Neural cell (in vitro differentiated cells): ENCODE results near the gene CTPS2. TPM values are rescaled to one million over a fixed set of nuclear protein-coding genes. Genes with fewer than 3 reads are reported as not detected.

Experiments used
- H2AFZ ChIP-seq: fragments of 200-600, 300-800 bp; sonication (generic), shearing (Covaris generic); 2 replicates; pipeline ENCODE4 v1.6.0; 2014; ENCODE audit warnings: low read depth, mild to moderate bottlenecking, antibody characterized with exemption, low read length, moderate library complexity
- H3F3A ChIP-seq: fragments of 200-600 bp; shearing (Covaris generic); 2 replicates; pipeline ENCODE4 v1.6.1; 2016; ENCODE audit warnings: mild to moderate bottlenecking, moderate library complexity, mixed read lengths, antibody characterized with exemption, low read length; ENCODE audit not compliant: insufficient read depth, poor library complexity, severe bottlenecking
- H3K27ac ChIP-seq: fragments of 200-600, 300-800 bp; sonication (generic), shearing (Covaris generic); 2 replicates; pipeline ENCODE4 v1.5.1; 2014; ENCODE audit warnings: mild to moderate bottlenecking, low read length, moderate library complexity
- H3K27me3 ChIP-seq: fragments of 300-800, 200-600 bp; sonication (generic), shearing (Covaris generic); 2 replicates; pipeline ENCODE4 v1.6.0; 2014; ENCODE audit warnings: mild to moderate bottlenecking, low read depth, low read length, moderate library complexity; ENCODE audit not compliant: insufficient read depth
- H3K36me3 ChIP-seq: fragments of 300-800, 200-600 bp; sonication (generic), shearing (Covaris generic); 2 replicates; pipeline ENCODE4 v1.5.1; 2014; ENCODE audit warnings: mild to moderate bottlenecking, antibody characterized with exemption, low read length, moderate library complexity; ENCODE audit not compliant: insufficient read depth
- H3K4me2 ChIP-seq: fragments of 300-800, 200-600 bp; sonication (generic), shearing (Covaris generic); 2 replicates; pipeline ENCODE4 v1.6.0; 2014; ENCODE audit warnings: mild to moderate bottlenecking, low read length
- H3K4me3 ChIP-seq: fragments of 300-800, 200-600 bp; sonication (generic), shearing (Covaris generic); 2 replicates; pipeline ENCODE4 v1.5.1; 2014; ENCODE audit warnings: mild to moderate bottlenecking, low read length, moderate library complexity
- H3K79me2 ChIP-seq: fragments of 200-600 bp; shearing (Covaris generic); replicated peaks from 2 replicates; pipeline ENCODE4 v1.6.0; 2014; ENCODE audit warnings: mild to moderate bottlenecking, low read length, moderate library complexity; ENCODE audit not compliant: insufficient read depth
- H3K9ac ChIP-seq: fragments of 300-800, 200-600 bp; sonication (generic), shearing (Covaris generic); 2 replicates; pipeline ENCODE4 v1.6.1; 2016; ENCODE audit warnings: mild to moderate bottlenecking, low read length, mixed read lengths
- H3K9me2 ChIP-seq: fragments of 200-600 bp; shearing (Covaris generic); 2 replicates; pipeline ENCODE4 v1.6.1; 2016; ENCODE audit warnings: mild to moderate bottlenecking, low read length, mixed read lengths; ENCODE audit not compliant: insufficient read depth
- H3K9me3 ChIP-seq: fragments of 200-600, 300-800 bp; sonication (generic), shearing (Covaris generic); 2 replicates; pipeline ENCODE4 v1.6.1; 2016; ENCODE audit warnings: mild to moderate bottlenecking, mixed run types, low read length, moderate library complexity, mixed read lengths
- H4K20me1 ChIP-seq: fragments of 200-600 bp; shearing (Covaris generic); 2 replicates; pipeline ENCODE4 v1.6.1; 2016; ENCODE audit warnings: mild to moderate bottlenecking, mixed run types; ENCODE audit not compliant: insufficient read depth
- EP300 ChIP-seq: fragments of 450-650 bp; conservative IDR thresholded peaks from 2 replicates; pipeline ENCODE4 v1.6.1; 2014; ENCODE audit warnings: antibody characterized with exemption, mild to moderate bottlenecking, moderate library complexity; ENCODE audit not compliant: poor library complexity, severe bottlenecking
- EZH2 ChIP-seq: fragments of 200-600, 300-800 bp; shearing (Covaris generic), sonication (generic); IDR thresholded peaks from 2 replicates; pipeline ENCODE4 v1.6.1; 2014; ENCODE audit warnings: antibody characterized with exemption, low read length, borderline replicate concordance, mild to moderate bottlenecking; ENCODE audit not compliant: insufficient read depth, poor library complexity, severe bottlenecking
- MXI1 ChIP-seq: fragments of 450-650 bp; conservative IDR thresholded peaks from 2 replicates; pipeline ENCODE4 v1.6.1; 2014; ENCODE audit warnings: antibody characterized with exemption, mild to moderate bottlenecking; ENCODE audit not compliant: poor library complexity, severe bottlenecking
- POLR2AphosphoS5 ChIP-seq: IDR thresholded peaks from 2 replicates; pipeline ENCODE4 v1.6.1; 2012
- RAD21 ChIP-seq: fragments of 450-650 bp; conservative IDR thresholded peaks from 2 replicates; pipeline ENCODE4 v1.6.1; 2014; ENCODE audit warnings: antibody characterized with exemption, mild to moderate bottlenecking, moderate library complexity
- SMC3 ChIP-seq: fragments of 450-650 bp; conservative IDR thresholded peaks from 2 replicates; pipeline ENCODE4 v1.6.1; 2014; ENCODE audit warnings: antibody characterized with exemption, mild to moderate bottlenecking, moderate library complexity; ENCODE audit not compliant: poor library complexity
- TAF1 ChIP-seq: IDR thresholded peaks from 2 replicates; pipeline ENCODE4 v1.6.1; 2012; ENCODE audit warnings: low read depth
- polyA plus RNA-seq: library from polyadenylated mRNA; depleted of rRNA; stranded (reverse); fragments of >200 nt; gene quantifications from 2 replicates; pipeline ENCODE4 v1.2.3, GENCODE V29; 2014
- TF ChIP-seq, protein P1 (sequence below): fragments of 450-650 bp; IDR thresholded peaks from 2 replicates; pipeline ENCODE4 v1.5.1; 2014; ENCODE audit warnings: antibody characterized with exemption, mild to moderate bottlenecking, moderate library complexity; ENCODE audit not compliant: poor library complexity, severe bottlenecking
- TF ChIP-seq, protein P2 (sequence below): IDR thresholded peaks from 2 replicates; pipeline ENCODE4 v1.6.1; 2012; ENCODE audit warnings: borderline replicate concordance

CTPS2 gene
- polyA plus RNA-seq, 1 donor from 2014 or later: 17.1 TPM

DNA sequence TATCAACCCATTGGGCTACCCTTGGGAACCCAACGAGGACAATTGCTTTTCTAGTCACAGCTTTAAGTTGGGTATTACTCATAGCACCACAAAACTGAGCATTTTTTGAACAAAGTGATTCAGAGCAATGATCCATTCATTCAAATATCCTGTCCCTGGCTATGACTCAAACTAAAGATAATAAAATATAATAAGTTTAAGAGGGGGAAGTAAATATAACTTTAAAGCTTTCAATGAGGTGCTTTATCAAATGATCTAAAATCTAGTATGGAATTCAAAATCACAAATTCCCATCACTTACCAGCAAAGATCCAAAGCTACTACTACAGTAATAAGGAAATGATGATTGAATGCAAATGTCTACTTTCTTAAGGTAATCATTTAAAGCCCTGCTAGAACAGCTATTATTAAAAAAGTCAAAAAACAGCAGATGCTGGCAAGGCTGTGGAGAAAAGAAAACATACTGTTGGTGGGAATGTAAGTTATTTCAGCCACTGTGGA, 102.3 kb downstream of the CTPS2 start:
- no peaks in the 10 kb centered on the region for H3K9me2 ChIP-seq
- H3K79me2 ChIP-seq: no peaks in the 10 kb centered on the region
- H3K27ac ChIP-seq: no peak overlapping the region
- no peak overlapping the region for H3K9ac ChIP-seq
- no peaks in the 10 kb centered on the region for H3K9me3 ChIP-seq
- H2AFZ ChIP-seq: no peak overlapping the region
- H3K27me3 ChIP-seq: no peaks in the 10 kb centered on the region
- no peak for TF ChIP-seq EZH2
- no peak for TF ChIP-seq EP300
- TF ChIP-seq, protein P1, sequence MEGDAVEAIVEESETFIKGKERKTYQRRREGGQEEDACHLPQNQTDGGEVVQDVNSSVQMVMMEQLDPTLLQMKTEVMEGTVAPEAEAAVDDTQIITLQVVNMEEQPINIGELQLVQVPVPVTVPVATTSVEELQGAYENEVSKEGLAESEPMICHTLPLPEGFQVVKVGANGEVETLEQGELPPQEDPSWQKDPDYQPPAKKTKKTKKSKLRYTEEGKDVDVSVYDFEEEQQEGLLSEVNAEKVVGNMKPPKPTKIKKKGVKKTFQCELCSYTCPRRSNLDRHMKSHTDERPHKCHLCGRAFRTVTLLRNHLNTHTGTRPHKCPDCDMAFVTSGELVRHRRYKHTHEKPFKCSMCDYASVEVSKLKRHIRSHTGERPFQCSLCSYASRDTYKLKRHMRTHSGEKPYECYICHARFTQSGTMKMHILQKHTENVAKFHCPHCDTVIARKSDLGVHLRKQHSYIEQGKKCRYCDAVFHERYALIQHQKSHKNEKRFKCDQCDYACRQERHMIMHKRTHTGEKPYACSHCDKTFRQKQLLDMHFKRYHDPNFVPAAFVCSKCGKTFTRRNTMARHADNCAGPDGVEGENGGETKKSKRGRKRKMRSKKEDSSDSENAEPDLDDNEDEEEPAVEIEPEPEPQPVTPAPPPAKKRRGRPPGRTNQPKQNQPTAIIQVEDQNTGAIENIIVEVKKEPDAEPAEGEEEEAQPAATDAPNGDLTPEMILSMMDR: no peak
- TF ChIP-seq RAD21: no peak
- TF ChIP-seq SMC3: no peak
- no peak for TF ChIP-seq POLR2AphosphoS5
- TF ChIP-seq, protein P2, sequence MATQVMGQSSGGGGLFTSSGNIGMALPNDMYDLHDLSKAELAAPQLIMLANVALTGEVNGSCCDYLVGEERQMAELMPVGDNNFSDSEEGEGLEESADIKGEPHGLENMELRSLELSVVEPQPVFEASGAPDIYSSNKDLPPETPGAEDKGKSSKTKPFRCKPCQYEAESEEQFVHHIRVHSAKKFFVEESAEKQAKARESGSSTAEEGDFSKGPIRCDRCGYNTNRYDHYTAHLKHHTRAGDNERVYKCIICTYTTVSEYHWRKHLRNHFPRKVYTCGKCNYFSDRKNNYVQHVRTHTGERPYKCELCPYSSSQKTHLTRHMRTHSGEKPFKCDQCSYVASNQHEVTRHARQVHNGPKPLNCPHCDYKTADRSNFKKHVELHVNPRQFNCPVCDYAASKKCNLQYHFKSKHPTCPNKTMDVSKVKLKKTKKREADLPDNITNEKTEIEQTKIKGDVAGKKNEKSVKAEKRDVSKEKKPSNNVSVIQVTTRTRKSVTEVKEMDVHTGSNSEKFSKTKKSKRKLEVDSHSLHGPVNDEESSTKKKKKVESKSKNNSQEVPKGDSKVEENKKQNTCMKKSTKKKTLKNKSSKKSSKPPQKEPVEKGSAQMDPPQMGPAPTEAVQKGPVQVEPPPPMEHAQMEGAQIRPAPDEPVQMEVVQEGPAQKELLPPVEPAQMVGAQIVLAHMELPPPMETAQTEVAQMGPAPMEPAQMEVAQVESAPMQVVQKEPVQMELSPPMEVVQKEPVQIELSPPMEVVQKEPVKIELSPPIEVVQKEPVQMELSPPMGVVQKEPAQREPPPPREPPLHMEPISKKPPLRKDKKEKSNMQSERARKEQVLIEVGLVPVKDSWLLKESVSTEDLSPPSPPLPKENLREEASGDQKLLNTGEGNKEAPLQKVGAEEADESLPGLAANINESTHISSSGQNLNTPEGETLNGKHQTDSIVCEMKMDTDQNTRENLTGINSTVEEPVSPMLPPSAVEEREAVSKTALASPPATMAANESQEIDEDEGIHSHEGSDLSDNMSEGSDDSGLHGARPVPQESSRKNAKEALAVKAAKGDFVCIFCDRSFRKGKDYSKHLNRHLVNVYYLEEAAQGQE: no peak
- TF ChIP-seq MXI1: no peak
- TF ChIP-seq TAF1: no peak
- H3F3A ChIP-seq: no peaks in the 10 kb centered on the region
- no peak overlapping the region for H3K4me3 ChIP-seq
- no peaks in the 10 kb centered on the region for H3K36me3 ChIP-seq
- no peaks in the 10 kb centered on the region for H4K20me1 ChIP-seq
- H3K4me2 ChIP-seq: no peak overlapping the region

DNA sequence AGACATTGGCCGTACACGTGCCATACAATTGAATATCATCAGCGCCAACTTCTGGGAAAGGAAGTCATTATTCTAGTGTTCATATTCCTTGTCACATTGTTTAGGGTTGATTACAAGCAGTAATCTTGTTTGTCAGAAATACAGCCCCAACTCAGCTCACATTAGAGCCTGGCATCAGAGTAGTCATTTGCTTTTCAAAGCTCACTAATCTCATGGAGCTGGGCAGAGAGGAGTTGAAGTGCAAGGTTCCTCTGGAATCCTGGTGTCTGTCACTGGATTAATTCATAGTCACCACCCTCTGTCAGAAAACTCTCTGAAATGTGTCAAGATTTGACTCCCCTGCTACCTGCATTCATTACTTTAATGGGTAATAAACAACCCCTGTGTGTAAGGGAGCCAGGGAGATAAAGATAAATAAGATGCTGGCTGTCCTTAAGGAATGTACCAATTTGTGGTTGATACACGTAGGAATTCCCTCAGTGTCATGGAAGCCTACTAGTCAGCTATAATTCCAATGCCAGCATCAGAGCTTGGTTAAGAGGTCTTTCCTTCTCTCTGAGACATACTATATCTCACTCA, 106.2 kb downstream of the CTPS2 start:
- no peaks in the 10 kb centered on the region for H3K79me2 ChIP-seq
- no peaks in the 10 kb centered on the region for H3K36me3 ChIP-seq
- H3K27ac ChIP-seq: no peak overlapping the region
- H3K27me3 ChIP-seq: no peaks in the 10 kb centered on the region
- H3F3A ChIP-seq: no peaks in the 10 kb centered on the region
- H3K9ac ChIP-seq: no peak overlapping the region
- no peak overlapping the region for H3K4me2 ChIP-seq
- no peaks in the 10 kb centered on the region for H3K9me2 ChIP-seq
- H4K20me1 ChIP-seq: no peaks in the 10 kb centered on the region
- H2AFZ ChIP-seq: no peak overlapping the region
- no peak for TF ChIP-seq TAF1
- peak; percentile 85 for TF ChIP-seq EP300
- TF ChIP-seq, protein P2: no peak
- no peak for TF ChIP-seq SMC3
- TF ChIP-seq EZH2: no peak
- TF ChIP-seq RAD21: no peak
- TF ChIP-seq, protein P1: no peak
- peak; percentile 60 for TF ChIP-seq POLR2AphosphoS5
- no peak for TF ChIP-seq MXI1
- no peak overlapping the region for H3K4me3 ChIP-seq
- no peaks in the 10 kb centered on the region for H3K9me3 ChIP-seq
